Chondrocyte (in vitro differentiated cells): ENCODE data around the gene BCL11B. TPM values are rescaled to one million over a fixed set of nuclear protein-coding genes. Genes with fewer than 3 reads are reported as not detected.

Experiments used
- DNase-seq: peaks from one replicate; pipeline ENCODE4 v3.0.0; 2021; ENCODE audit warnings: mixed read lengths, low spot score
- H3K27ac Mint-ChIP-seq: one replicate; pipeline ENCODE4 v1.8.0; 2021; ENCODE audit warnings: mild to moderate bottlenecking, moderate library complexity, mixed read lengths; ENCODE audit not compliant: unreplicated experiment
- H3K27me3 Mint-ChIP-seq: 2 replicates; pipeline ENCODE4 v1.8.0; 2021; ENCODE audit warnings: low read depth, mixed read lengths
- H3K36me3 Mint-ChIP-seq: 2 replicates; pipeline ENCODE4 v1.8.0; 2021; ENCODE audit warnings: low read depth, mixed read lengths
- H3K4me1 Mint-ChIP-seq: 2 replicates; pipeline ENCODE4 v1.8.0; 2021; ENCODE audit warnings: low read depth, mild to moderate bottlenecking, mixed read lengths
- H3K4me3 Mint-ChIP-seq: one replicate; pipeline ENCODE4 v1.8.0; 2021; ENCODE audit warnings: mild to moderate bottlenecking, moderate library complexity, mixed read lengths; ENCODE audit not compliant: unreplicated experiment
- H3K9me3 Mint-ChIP-seq: 2 replicates; pipeline ENCODE4 v1.8.0; 2021; ENCODE audit warnings: low read depth, mixed read lengths
- CTCF ChIP-seq: fragments of 200-600 bp; sonication (generic); IDR thresholded peaks from 2 replicates; pipeline ENCODE4 v1.5.0; 2021; ENCODE audit warnings: antibody characterized with exemption, mild to moderate bottlenecking, moderate library complexity
- total RNA-seq: library from RNA; stranded (reverse); gene quantifications from 3 replicates; pipeline ENCODE4 v1.2.1, GENCODE V29; 2021

The BCL11B gene
- total RNA-seq, 1 donor from 2014 or later, result 0.17 TPM

GRCh38 chr14:99213101-99213500 lies 58.9 kb downstream of the BCL11B start:
- DNase-seq, result peak; percentile 79
- H3K27ac Mint-ChIP-seq, result no peak overlapping the region
- peaks cover 28% of the 10 kb centered on the region for H3K4me1 Mint-ChIP-seq
- H3K27me3 Mint-ChIP-seq, result peaks cover 49% of the 10 kb centered on the region
- TF ChIP-seq CTCF, result no peak
- H3K36me3 Mint-ChIP-seq, result no peaks in the 10 kb centered on the region
- no peaks in the 10 kb centered on the region for H3K9me3 Mint-ChIP-seq
- no peak overlapping the region for H3K4me3 Mint-ChIP-seq

GRCh38 chr14:99212646-99213045 lies 59.4 kb downstream of the BCL11B start:
- H3K9me3 Mint-ChIP-seq, result no peaks in the 10 kb centered on the region
- H3K36me3 Mint-ChIP-seq, result no peaks in the 10 kb centered on the region
- H3K4me3 Mint-ChIP-seq, result no peak overlapping the region
- H3K27me3 Mint-ChIP-seq, result peaks cover 52% of the 10 kb centered on the region
- H3K27ac Mint-ChIP-seq, result no peak overlapping the region
- peak; percentile 75 for DNase-seq
- H3K4me1 Mint-ChIP-seq, result peaks cover 27% of the 10 kb centered on the region
- TF ChIP-seq CTCF, result no peak

GRCh38 chr14:99212199-99212598 lies 59.8 kb downstream of the BCL11B start:
- no peak overlapping the region for H3K4me3 Mint-ChIP-seq

GRCh38 chr14:99211410-99211809 lies 60.6 kb downstream of the BCL11B start:
- H3K36me3 Mint-ChIP-seq, result no peaks in the 10 kb centered on the region
- H3K27me3 Mint-ChIP-seq, result peaks cover 64% of the 10 kb centered on the region

More at GRCh38 chr14:99212199-99212598, 59.8 kb downstream of the BCL11B start:
- DNase-seq, result peak; percentile 58
- H3K4me1 Mint-ChIP-seq, result peaks cover 24% of the 10 kb centered on the region
- no peaks in the 10 kb centered on the region for H3K9me3 Mint-ChIP-seq
- TF ChIP-seq CTCF, result no peak
- H3K27me3 Mint-ChIP-seq, result peaks cover 56% of the 10 kb centered on the region
- no peaks in the 10 kb centered on the region for H3K36me3 Mint-ChIP-seq
- no peak overlapping the region for H3K27ac Mint-ChIP-seq

GRCh38 chr14:99210333-99210732 lies 61.7 kb downstream of the BCL11B start:
- no peak overlapping the region for H3K4me3 Mint-ChIP-seq
- H3K36me3 Mint-ChIP-seq, result no peaks in the 10 kb centered on the region
- no peak overlapping the region for H3K27ac Mint-ChIP-seq
- peaks cover 71% of the 10 kb centered on the region for H3K27me3 Mint-ChIP-seq
- no peaks in the 10 kb centered on the region for H3K9me3 Mint-ChIP-seq
- no peak for TF ChIP-seq CTCF
- H3K4me1 Mint-ChIP-seq, result peaks cover 6% of the 10 kb centered on the region
- DNase-seq, result no peak

More at GRCh38 chr14:99211410-99211809, 60.6 kb downstream of the BCL11B start:
- no peak overlapping the region for H3K27ac Mint-ChIP-seq
- H3K4me3 Mint-ChIP-seq, result no peak overlapping the region
- no peak for DNase-seq
- no peak for TF ChIP-seq CTCF
- peaks cover 16% of the 10 kb centered on the region for H3K4me1 Mint-ChIP-seq
- no peaks in the 10 kb centered on the region for H3K9me3 Mint-ChIP-seq
